Ishikawa (cell line): ENCODE data around the gene SCEL.

ENCODE experiments used
- EP300 ChIP-seq: IDR thresholded peaks from 2 replicates; pipeline ENCODE4 v1.6.1; 2012; ENCODE audit warnings: borderline replicate concordance
- MAX ChIP-seq: IDR thresholded peaks from 2 replicates; pipeline ENCODE4 v1.6.1; 2012
- RAD21 ChIP-seq: IDR thresholded peaks from 2 replicates; pipeline ENCODE4 v1.6.1; 2012; ENCODE audit warnings: low read depth
- TCF12 ChIP-seq: IDR thresholded peaks from 2 replicates; pipeline ENCODE4 v1.6.1; 2012; ENCODE audit warnings: low read depth
- USF1 ChIP-seq: IDR thresholded peaks from 2 replicates; pipeline ENCODE4 v1.6.1; 2012

- TF ChIP-seq TCF12 (no peak), EP300 (no peak), MAX (no peak), RAD21 (no peak), USF1 (no peak)
Observed at GRCh38 chr13:77653301-77653700, 117.8 kb downstream of the SCEL start.
